Panc1 (cell line): ENCODE results near the gene MED12L. TPM values are rescaled to one million over a fixed set of nuclear protein-coding genes. Genes with fewer than 3 reads are reported as not detected.

Experiments
- ATAC-seq: fragments of 200-7000 bp; cut with Tn5 transposase; 2 replicates; pipeline ENCODE4 v1.9.1; 2020; ENCODE audit warnings: mild to moderate bottlenecking, moderate library complexity
- BruUV-seq: library from RNA; stranded (reverse); fragments of 400-500 nt; replicated peaks from 2 replicates; lab custom pipeline; 2021; lab: Mats Ljungman, UMichigan
- CTCF ChIA-PET: fragments of 300-600 bp; sonication (Branson Sonifier 250); formaldehyde crosslinking; loops from one replicate; lab custom pipeline; 2022; ENCODE audit warnings: antibody characterized with exemption; lab: Charles Lee
- POLR2A ChIA-PET: fragments of 300-600 bp; sonication (Branson Sonifier 250); formaldehyde crosslinking; loops from one replicate; lab custom pipeline; 2022; ENCODE audit warnings: antibody characterized with exemption; lab: Charles Lee
- DNase-seq: peaks from one replicate; pipeline ENCODE4 v3.0.0-alpha.2; 2010; ENCODE audit warnings: low read depth, low spot score
- H3K27ac ChIP-seq: 2 replicates; pipeline ENCODE4 v1.5.1; 2011; ENCODE audit warnings: mild to moderate bottlenecking, low read length, inconsistent platforms
- H3K27me3 ChIP-seq: fragments of 200-500 bp; sonication (Bioruptor generic); 2 replicates; pipeline ENCODE4 v1.6.0; 2014; ENCODE audit warnings: low read length, inconsistent platforms; ENCODE audit not compliant: control insufficient read depth, insufficient read depth
- H3K36me3 ChIP-seq: fragments of 200-500 bp; sonication (Bioruptor generic); 2 replicates; pipeline ENCODE4 v1.5.1; 2014; ENCODE audit warnings: inconsistent platforms, mild to moderate bottlenecking, low read length, moderate library complexity; ENCODE audit not compliant: control insufficient read depth, insufficient read depth
- H3K4me1 ChIP-seq: 2 replicates; pipeline ENCODE4 v1.5.1; 2011; ENCODE audit warnings: inconsistent platforms, mild to moderate bottlenecking, low read length, moderate library complexity; ENCODE audit not compliant: control insufficient read depth, insufficient read depth
- H3K4me3 ChIP-seq, 2 experiments: 2 replicates each; pipeline ENCODE4 v1.5.1; 2011 to 2012; ENCODE audit warnings: low read depth in 2 of 2, low read length in 2 of 2, mild to moderate bottlenecking in 2 of 2, inconsistent platforms in 1 of 2, moderate library complexity in 1 of 2
- H3K9me3 ChIP-seq: fragments of 200-500 bp; sonication (Bioruptor generic); 2 replicates; pipeline ENCODE4 v1.5.1; 2014; ENCODE audit warnings: low read depth, mild to moderate bottlenecking, inconsistent platforms, low read length, moderate library complexity; ENCODE audit not compliant: control insufficient read depth, insufficient read depth
- CTCF ChIP-seq: fragments of 450-650 bp; IDR thresholded peaks from 2 replicates; pipeline ENCODE4 v1.5.1; 2017; ENCODE audit warnings: mild to moderate bottlenecking
- POLR2AphosphoS5 ChIP-seq: IDR thresholded peaks from 2 replicates; pipeline ENCODE4 v1.6.1; 2012; ENCODE audit warnings: mild to moderate bottlenecking, low read depth, low read length, moderate library complexity
- REST ChIP-seq, 2 experiments: IDR thresholded peaks; 2 replicates each; pipeline ENCODE4 v1.6.1; 2011 to 2012; ENCODE audit warnings: low read depth in 2 of 2, control low read depth in 1 of 2, low read length in 1 of 2, mild to moderate bottlenecking in 1 of 2, moderate library complexity in 1 of 2; ENCODE audit not compliant: insufficient read depth in 1 of 2
- SIN3A ChIP-seq: IDR thresholded peaks from 2 replicates; pipeline ENCODE4 v1.6.1; 2012; ENCODE audit warnings: low read depth, mild to moderate bottlenecking, low read length, moderate library complexity, borderline replicate concordance; ENCODE audit not compliant: insufficient read depth
- TCF7L2 ChIP-seq: IDR thresholded peaks from 2 replicates; pipeline ENCODE4 v1.6.1; 2011; ENCODE audit warnings: mild to moderate bottlenecking, low read depth, low read length, inconsistent platforms
- in situ Hi-C: cut with HindIII; loops from 2 replicates; pipeline ENCODE4 v1.10.0; 2016; ENCODE audit warnings: low sequenced_read_pairs, low pct_unique_long_range_greater_than_20kb
- intact Hi-C: fragments of 100-400 bp; cut with micrococcal nuclease; formaldehyde crosslinking; loops from one replicate; pipeline ENCODE4 v1.10.0; 2022; ENCODE audit not compliant: unreplicated experiment
- total RNA-seq: library from RNA; stranded (reverse); gene quantifications from one replicate; pipeline ENCODE4 v1.2.1, GENCODE V29; 2021; ENCODE audit not compliant: unreplicated experiment

MED12L gene
- total RNA-seq, 1 experiment from 2014 or later: 2.8 TPM

GRCh38 chr3:151093148-151093547 lies 7.7 kb downstream of the MED12L start:
- intact Hi-C loops: no loop called here
- no peaks in the 10 kb centered on the region for H3K36me3 ChIP-seq
- no peak for TF ChIP-seq REST (IDR thresholded peaks at IDR 0.05; ENCODE audit: insufficient read depth in 1 of 2, low read depth in 2 of 2, low read length in 1 of 2)
- no peak for TF ChIP-seq CTCF
- no peak for TF ChIP-seq SIN3A
- TF ChIP-seq TCF7L2: no peak
- TF ChIP-seq POLR2AphosphoS5: no peak
- no peaks in the 10 kb centered on the region for H3K9me3 ChIP-seq
- BruUV-seq: no TSS peak
- ChIA-PET CTCF (no interaction called here), POLR2A (no interaction called here)
- H3K4me3 ChIP-seq: no peak overlapping the region
- H3K27ac ChIP-seq: no peak overlapping the region
- DNase-seq (no peak), ATAC-seq (no peak)
- H3K27me3 ChIP-seq: no peaks in the 10 kb centered on the region
- in situ Hi-C loops: no loop called here
- no peaks in the 10 kb centered on the region for H3K4me1 ChIP-seq

- Histone ChIP-seq H3K36me3 (no peaks in the 10 kb centered on the region), H3K27me3 (no peaks in the 10 kb centered on the region), H3K4me3 (no peak overlapping the region), H3K9me3 (no peaks in the 10 kb centered on the region), H3K27ac (no peak overlapping the region), H3K4me1 (no peaks in the 10 kb centered on the region)
- BruUV-seq: no TSS peak
- ChIA-PET POLR2A (no interaction called here), CTCF (no interaction called here)
- DNase-seq (no peak), ATAC-seq (no peak)
- in situ Hi-C loops: no loop called here
- intact Hi-C loops: no loop called here
- TF ChIP-seq TCF7L2 (no peak), CTCF (peak; percentile 20; the same call in 1 of the 2 replicates), SIN3A (no peak), POLR2AphosphoS5 (no peak), REST (IDR thresholded peaks at IDR 0.05; ENCODE audit: insufficient read depth in 1 of 2, low read depth in 2 of 2, low read length in 1 of 2) (no peak)
Observed at GRCh38 chr3:151093905-151094304, 8.4 kb downstream of the MED12L start.
